HG03103 (cell line): ENCODE results near the gene JMJD7.

Source experiments
- ATAC-seq: cut with Tn5 transposase; IDR thresholded peaks from one replicate; pipeline ENCODE4 v1.9.1; 2021; ENCODE audit warnings: low read depth; ENCODE audit not compliant: unreplicated experiment

Gene JMJD7

GRCh38 chr15:41857316-41857715 lies 29.4 kb downstream of the JMJD7 start:
- ATAC-seq: no peak

GRCh38 chr15:41858756-41859155 lies 30.9 kb downstream of the JMJD7 start:
- ATAC-seq: no peak

- ATAC-seq: no peak
Observed at GRCh38 chr15:41860049-41860828, 32.3 kb downstream of the JMJD7 start.

GRCh38 chr15:41861736-41862356 lies 34.0 kb downstream of the JMJD7 start:
- ATAC-seq: no peak

- ATAC-seq: no peak
Observed at GRCh38 chr15:41862515-41863116, 34.7 kb downstream of the JMJD7 start.

- no peak for ATAC-seq
Observed at GRCh38 chr15:41865490-41866055, 37.7 kb downstream of the JMJD7 start.

GRCh38 chr15:41866263-41866703 lies 38.4 kb downstream of the JMJD7 start:
- no peak for ATAC-seq

GRCh38 chr15:41866872-41867579 lies 39.1 kb downstream of the JMJD7 start:
- ATAC-seq: no peak

- ATAC-seq: no peak
Observed at GRCh38 chr15:41868321-41868720, 40.4 kb downstream of the JMJD7 start.

- ATAC-seq: no peak
Observed at GRCh38 chr15:41869770-41870688, 42.1 kb downstream of the JMJD7 start.

GRCh38 chr15:41870689-41871081 lies 42.8 kb downstream of the JMJD7 start:
- ATAC-seq: no peak

- no peak for ATAC-seq
Observed at GRCh38 chr15:41871175-41871905, 43.4 kb downstream of the JMJD7 start.

GRCh38 chr15:41872166-41872747 lies 44.4 kb downstream of the JMJD7 start:
- ATAC-seq: no peak

GRCh38 chr15:41873711-41874110 lies 45.8 kb downstream of the JMJD7 start:
- no peak for ATAC-seq

- ATAC-seq: no peak
Observed at GRCh38 chr15:41874736-41875135, 46.8 kb downstream of the JMJD7 start.

- no peak for ATAC-seq
Observed at GRCh38 chr15:41876007-41876406, 48.1 kb downstream of the JMJD7 start.

GRCh38 chr15:41876689-41877088 lies 48.8 kb downstream of the JMJD7 start:
- ATAC-seq: no peak

- no peak for ATAC-seq
Observed at GRCh38 chr15:41877631-41878354, 49.9 kb downstream of the JMJD7 start.
